K562 (cell line): Measurements from ENCODE around the gene SUGT1. TPM values are rescaled to one million over a fixed set of nuclear protein-coding genes. Genes with fewer than 3 reads are reported as not detected.
A peak's percentile ranks its signal among the peaks of the same experiment; 100 is the strongest.

Experiments
- ATAC-seq: fragments of 200-7000 bp; cut with Tn5 transposase; 3 replicates; pipeline ENCODE4 v1.9.1; 2020; ENCODE audit warnings: moderate library complexity
- BruUV-seq: library from RNA; stranded (reverse); fragments of 400-500 nt; replicated peaks from 2 replicates; lab custom pipeline; 2021; lab: Mats Ljungman, UMichigan
- CTCF ChIA-PET: fragments of 300-600 bp; formaldehyde crosslinking; extraction: SDS; loops from one replicate; lab custom pipeline; 2021; ENCODE audit warnings: low intra/inter-chr PET ratio; lab: Yijun Ruan, JAX
- POLR2A ChIA-PET: fragments of 300-600, 350-650 bp; sonication (Branson Sonifier 250); formaldehyde crosslinking; extraction: SDS; loops from one replicate; lab custom pipeline; 2021; ENCODE audit warnings: antibody characterized with exemption, inconsistent platforms; lab: Yijun Ruan, JAX
- DNase-seq, 4 experiments: peaks; one replicate each; pipeline versions ENCODE4 v3.0.0 to v3.0.0-alpha.2; 2011 to 2018; ENCODE audit warnings: low spot score in 3 of 4, mixed read lengths in 3 of 4; ENCODE audit errors: extremely low read depth in 1 of 4
- FAIRE-seq: peaks from 2 replicates; lab custom pipeline; 2011; peaks lifted over from hg19 to GRCh38; lab: Jason Lieb, UNC
- H2AFZ ChIP-seq: 2 replicates; pipeline ENCODE4 v1.6.0; 2011; ENCODE audit warnings: low read depth, low read length, control low read depth, inconsistent platforms
- H3K27ac ChIP-seq: fragments of 200-600 bp; 3 replicates; pipeline ENCODE4 v1.8.0; 2011; ENCODE audit warnings: low read depth, mild to moderate bottlenecking, control low read depth, inconsistent platforms, low read length, moderate library complexity, mixed read lengths; ENCODE audit errors: extremely low read depth
- H3K27me3 ChIP-seq, 2 experiments: fragments of 300-600 bp in 1 of 2; 2 replicates in 1 of 2; 3 replicates in 1 of 2; pipeline versions ENCODE4 v1.6.0 to v1.8.0; 2011; ENCODE audit warnings: inconsistent platforms in 2 of 2, low read length in 2 of 2, mild to moderate bottlenecking in 1 of 2, mixed read lengths in 1 of 2, moderate library complexity in 1 of 2; ENCODE audit not compliant: control insufficient read depth in 2 of 2, insufficient read depth in 2 of 2
- H3K36me3 ChIP-seq: fragments of 300-600 bp; 3 replicates; pipeline ENCODE4 v1.8.0; 2011; ENCODE audit warnings: mild to moderate bottlenecking, low read length, inconsistent platforms; ENCODE audit not compliant: control insufficient read depth, insufficient read depth
- H3K4me1 ChIP-seq, 2 experiments: fragments of 200-600 bp in 1 of 2; replicated peaks in 1 of 2; 2 replicates in 1 of 2; 3 replicates in 1 of 2; pipeline versions ENCODE4 v1.5.1 to v1.8.0; 2011; ENCODE audit warnings: inconsistent platforms in 2 of 2, low read length in 2 of 2, mild to moderate bottlenecking in 1 of 2, mixed read lengths in 1 of 2, moderate library complexity in 1 of 2; ENCODE audit not compliant: control insufficient read depth in 2 of 2, insufficient read depth in 2 of 2
- H3K4me2 ChIP-seq: 2 replicates; pipeline ENCODE4 v1.6.1; 2011; ENCODE audit warnings: low read length, control low read depth, inconsistent platforms, mixed read lengths; ENCODE audit not compliant: insufficient read depth
- H3K4me3 ChIP-seq: fragments of 200-600 bp; sonication (generic), shearing (Covaris generic); 2 replicates; pipeline ENCODE4 v1.5.1; 2016; ENCODE audit warnings: control low read depth, inconsistent platforms
- H3K79me2 ChIP-seq: fragments of 200-600 bp; 3 replicates; pipeline ENCODE4 v1.8.0; 2011; ENCODE audit warnings: low read length, inconsistent platforms; ENCODE audit not compliant: control insufficient read depth, insufficient read depth
- H3K9ac ChIP-seq, 2 experiments: 2 replicates each; pipeline versions ENCODE4 v1.6.0 to v1.6.1; 2011; ENCODE audit warnings: low read depth in 2 of 2, low read length in 2 of 2, control low read depth in 1 of 2, inconsistent platforms in 1 of 2, mild to moderate bottlenecking in 1 of 2, mixed read lengths in 1 of 2; ENCODE audit not compliant: insufficient read depth in 1 of 2
- H3K9me1 ChIP-seq: one replicate; pipeline ENCODE4 v1.6.0; 2011; ENCODE audit warnings: inconsistent platforms, mild to moderate bottlenecking, low read length, moderate library complexity; ENCODE audit not compliant: control insufficient read depth, insufficient read depth
- H3K9me3 ChIP-seq: replicated peaks from 2 replicates; pipeline ENCODE4 v1.5.1; 2011; ENCODE audit warnings: low read depth, low read length, inconsistent platforms; ENCODE audit not compliant: control insufficient read depth, insufficient read depth
- H4K20me1 ChIP-seq: replicated peaks from 2 replicates; pipeline ENCODE4 v1.6.1; 2011; ENCODE audit warnings: low read length, inconsistent platforms, mixed read lengths; ENCODE audit not compliant: control insufficient read depth, insufficient read depth
- RAD51 ChIP-seq: fragments of 450-650 bp; IDR thresholded peaks from 2 replicates; pipeline ENCODE4 v1.7.1; 2016; ENCODE audit warnings: low read depth, mild to moderate bottlenecking, borderline replicate concordance
- REST ChIP-seq, 2 experiments: fragments of 450-650 bp; formaldehyde crosslinking in 1 of 2; IDR thresholded peaks; 2 replicates each; pipeline versions ENCODE4 v1.4.0 to v1.6.1; 2014 to 2020; ENCODE audit warnings: mild to moderate bottlenecking in 2 of 2, borderline replicate concordance in 1 of 2, low read depth in 1 of 2
- TFE3 ChIP-seq: fragments of 450-650 bp; formaldehyde crosslinking; IDR thresholded peaks from 2 replicates; pipeline ENCODE4 v1.4.0; 2020; ENCODE audit warnings: mild to moderate bottlenecking, mixed read lengths
- USF1 ChIP-seq: sonication (generic); formaldehyde crosslinking; IDR thresholded peaks from 2 replicates; pipeline ENCODE4 v1.9.0; 2022; ENCODE audit warnings: mild to moderate bottlenecking, missing genetic modification reagents
- ZNF79 ChIP-seq: fragments of 250-450 bp; sonication (Bioruptor Pico); IDR thresholded peaks from 2 replicates; pipeline ENCODE4 v1.4.0; 2020; ENCODE audit warnings: low read depth, mild to moderate bottlenecking, moderate library complexity
- WGBS: fragments of 100-300 bp; shearing (Covaris generic); methylation state at CpG from one replicate; pipeline ENCODE4 v1.1.6; 2016; ENCODE audit warnings: low coverage, mixed read lengths; ENCODE audit not compliant: insufficient coverage; ENCODE audit errors: missing lambda C conversion rate; 5-methylcytosine and 5-hydroxymethylcytosine counted together
- in situ Hi-C: fragments of 300-500 bp; cut with MboI; formaldehyde crosslinking; loops from 4 replicates; pipeline ENCODE4 v1.15.0; 2018; ENCODE audit warnings: inconsistent platforms, mixed read lengths
- intact Hi-C: fragments of 100-400 bp; cut with micrococcal nuclease; formaldehyde crosslinking; loops from 2 replicates; pipeline ENCODE4 v1.14.2; 2022
- polyA plus RNA-seq, 8 experiments: library from polyadenylated mRNA; depleted of rRNA in 4 of 8; stranded (reverse) in 5 of 8; unstranded in 3 of 8; fragments of >200 nt; fragmentation: Nextera tagmentation in 2 of 8; fragmentation: Illumina TruSeq in 1 of 8; extraction: Ambion mirVana in 2 of 8; extraction: Trizol in 1 of 8; gene quantifications; 2 replicates each; pipeline versions ENCODE4 v1.2.1 to v1.2.3, GENCODE V29; 2011 to 2014; ENCODE audit warnings: inconsistent platforms in 1 of 8, missing spikeins in 1 of 8
- total RNA-seq, 7 experiments: library from RNA; depleted of rRNA in 6 of 7; stranded (reverse); fragments of >200 nt in 6 of 7; fragmentation: Illumina TruSeq in 2 of 7; extraction: Trizol in 2 of 7; gene quantifications; 2 replicates each; pipeline versions ENCODE4 v1.2.1 to v1.2.3, GENCODE V29; 2011 to 2021; ENCODE audit warnings: low replicate concordance in 1 of 7

SUGT1 gene
- total and polyA plus RNA-seq, 9 of the 15 experiments (the other 6 are each of a cell fraction or from before 2014, with no cell fraction given): 38.1 to 67.1 (median 53.8) TPM

GRCh38 chr13:52615812-52616211 lies 36.8 kb upstream of the SUGT1 start:
- Histone ChIP-seq H3K79me2 (peaks cover 10% of the 10 kb centered on the region), H4K20me1 (no peaks in the 10 kb centered on the region), H3K9ac (no peak overlapping the region), H3K9me3 (no peaks in the 10 kb centered on the region), H3K27me3 (no peaks in the 10 kb centered on the region), H3K36me3 (no peaks in the 10 kb centered on the region), H3K4me3 (no peak overlapping the region), H3K27ac (no peak overlapping the region), H3K4me2 (no peak overlapping the region), H3K4me1 (no peaks in the 10 kb centered on the region; a peak in 2 of 5 replicates), H3K9me1 (no peaks in the 10 kb centered on the region), H2AFZ (peak overlapping the region; percentile 44; the same call in 1 of the 2 replicates)
- intact Hi-C loops (no loop called here), in situ Hi-C loops (loop anchor here (10.0 to 25.0 kb wide), 3 partner anchors 189 to 546 kb away; no protein-coding TSS in a partner anchor)
- DNase-seq (peak in 2 of 4 experiments; percentile 9 to 12), ATAC-seq (no peak), FAIRE-seq (no peak)
- BruUV-seq: no TSS peak
- 62% methylated on average over 5 of the region's 5 CpGs for WGBS
- POLR2A ChIA-PET: interaction anchor here (0.7 kb wide), 1 partner anchor 778 kb away, joined by 3 read pairs; no protein-coding TSS in a partner anchor
- CTCF ChIA-PET: interaction anchor here (1.2 kb wide), 1 partner anchor 353 kb away, joined by 4 read pairs; no protein-coding TSS in a partner anchor
- TF ChIP-seq RAD51 (peak; percentile 58; the same call in 1 of the 2 replicates), REST (IDR thresholded peaks at IDR 0.05; ENCODE audit: borderline replicate concordance) (no peak), REST (CRISPR knock-in tag; IDR thresholded peaks at IDR 0.05; ENCODE audit: low read depth) (no peak), USF1 (CRISPR knock-in tag) (peak; percentile 51), ZNF79 (CRISPR knock-in tag) (no peak), TFE3 (CRISPR knock-in tag) (peak; percentile 80)
